PC-3 (cell line): ENCODE results near the gene ZNF354C. TPM values are rescaled to one million over a fixed set of nuclear protein-coding genes. Genes with fewer than 3 reads are reported as not detected.

Experiments
- ATAC-seq: fragments of 200-7000 bp; cut with Tn5 transposase; 2 replicates; pipeline ENCODE4 v1.9.1; 2020; ENCODE audit warnings: mild to moderate bottlenecking, moderate library complexity
- BruUV-seq: library from RNA; stranded (reverse); fragments of 400-500 nt; replicated peaks from 2 replicates; lab custom pipeline; 2021; lab: Mats Ljungman, UMichigan
- CTCF ChIA-PET: fragments of 300-600 bp; sonication (Branson Sonifier 250); formaldehyde crosslinking; loops from one replicate; lab custom pipeline; 2022; ENCODE audit warnings: antibody characterized with exemption; lab: Charles Lee
- POLR2A ChIA-PET: fragments of 300-600 bp; sonication (Branson Sonifier 250); formaldehyde crosslinking; loops from one replicate; lab custom pipeline; 2022; ENCODE audit warnings: antibody characterized with exemption; ENCODE audit not compliant: unreplicated experiment; lab: Charles Lee
- DNase-seq: peaks from one replicate; pipeline ENCODE4 v3.0.0-alpha.2; 2015
- H2AFZ ChIP-seq: fragments of 300-600 bp; sonication (generic); 2 replicates; pipeline ENCODE4 v1.6.0; 2016; ENCODE audit warnings: antibody characterized with exemption, low read length
- H3F3A ChIP-seq: fragments of 300-600 bp; sonication (generic); one replicate; pipeline ENCODE4 v1.6.0; 2017; ENCODE audit warnings: antibody characterized with exemption, low read length, control low read depth, mild to moderate bottlenecking; ENCODE audit not compliant: unreplicated experiment
- H3K27ac ChIP-seq: fragments of 300-600 bp; sonication (generic); 2 replicates; pipeline ENCODE4 v1.5.1; 2016; ENCODE audit warnings: mild to moderate bottlenecking, low read length
- H3K27me3 ChIP-seq: fragments of 300-600 bp; sonication (generic); 2 replicates; pipeline ENCODE4 v1.6.1; 2016; ENCODE audit warnings: low read length, mixed read lengths
- H3K36me3 ChIP-seq: fragments of 300-600 bp; sonication (generic); 2 replicates; pipeline ENCODE4 v1.6.1; 2016; ENCODE audit warnings: low read depth, mixed run types, low read length, mixed read lengths
- H3K4me1 ChIP-seq: fragments of 300-600 bp; sonication (generic); 2 replicates; pipeline ENCODE4 v1.5.1; 2016; ENCODE audit warnings: low read length; ENCODE audit not compliant: insufficient read depth
- H3K4me2 ChIP-seq: fragments of 300-600 bp; sonication (generic); 2 replicates; pipeline ENCODE4 v1.6.0; 2016; ENCODE audit warnings: low read length
- H3K4me3 ChIP-seq: fragments of 300-600 bp; sonication (generic); 2 replicates; pipeline ENCODE4 v1.5.1; 2016; ENCODE audit warnings: mild to moderate bottlenecking, low read length, mixed read lengths
- H3K79me2 ChIP-seq: fragments of 300-600 bp; sonication (generic); 2 replicates; pipeline ENCODE4 v1.6.1; 2017; ENCODE audit warnings: low read length, mixed read lengths
- H3K9ac ChIP-seq: fragments of 300-600 bp; sonication (generic); 2 replicates; pipeline ENCODE4 v1.6.0; 2016; ENCODE audit warnings: mild to moderate bottlenecking, low read length
- H3K9me2 ChIP-seq: fragments of 300-600 bp; sonication (generic); replicated peaks from 2 replicates; pipeline ENCODE4 v1.6.1; 2016; ENCODE audit warnings: mixed run types, low read length, mixed read lengths
- H3K9me3 ChIP-seq: fragments of 300-600 bp; sonication (generic); 2 replicates; pipeline ENCODE4 v1.6.1; 2016; ENCODE audit warnings: low read length, mixed read lengths
- H4K20me1 ChIP-seq: fragments of 300-600 bp; sonication (generic); 2 replicates; pipeline ENCODE4 v1.6.1; 2016; ENCODE audit warnings: low read length, mixed read lengths
- CTCF ChIP-seq: fragments of 300-600 bp; sonication (generic); conservative IDR thresholded peaks from 2 replicates; pipeline ENCODE4 v1.5.1; 2017; ENCODE audit warnings: antibody characterized with exemption, low read depth, mild to moderate bottlenecking, low read length
- EZH2 ChIP-seq: fragments of 300-600 bp; sonication (generic); IDR thresholded peaks from one replicate; pipeline ENCODE4 v1.6.1; 2017; ENCODE audit warnings: antibody characterized with exemption, mild to moderate bottlenecking, low read length; ENCODE audit not compliant: unreplicated experiment
- EZH2phosphoT487 ChIP-seq: fragments of 300-600 bp; sonication (generic); IDR thresholded peaks from 2 replicates; pipeline ENCODE4 v1.6.1; 2018; ENCODE audit warnings: mild to moderate bottlenecking, antibody characterized with exemption, low read length, borderline replicate concordance
- intact Hi-C: fragments of 100-400 bp; cut with micrococcal nuclease; formaldehyde crosslinking; loops from 2 replicates; pipeline ENCODE4 v1.9.0; 2023
- total RNA-seq: library from RNA; depleted of rRNA; stranded (reverse); fragments of >200 nt; gene quantifications from 2 replicates; pipeline ENCODE4 v1.2.3, GENCODE V29; 2014

The ZNF354C gene
- total RNA-seq, 1 experiment from 2014 or later, result not detected

DNA sequence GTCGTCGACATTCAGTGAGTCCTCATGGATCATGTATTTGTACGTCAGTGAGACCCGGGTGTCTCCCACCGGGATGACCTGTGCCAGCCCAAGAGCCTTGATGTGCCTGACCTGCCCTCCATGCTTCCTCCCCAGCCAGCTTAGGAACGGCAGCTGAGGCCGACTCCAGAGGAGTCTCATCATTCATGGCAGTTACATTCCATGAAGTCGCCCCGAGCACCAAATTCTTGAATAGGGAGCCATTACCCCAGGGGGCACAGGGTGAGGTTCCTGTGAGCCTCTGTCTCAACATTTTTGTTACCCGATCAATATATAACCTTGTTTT, 67.8 kb downstream of the ZNF354C start:
- ChIA-PET CTCF (no interaction called here), POLR2A (no interaction called here)
- no peak overlapping the region for H3K4me3 ChIP-seq
- H3K79me2 ChIP-seq, result no peaks in the 10 kb centered on the region
- no TSS peak for BruUV-seq
- H3K9me2 ChIP-seq, result no peaks in the 10 kb centered on the region
- H3K9ac ChIP-seq, result no peak overlapping the region
- no peak for ATAC-seq
- no peak overlapping the region for H3K27ac ChIP-seq
- no peaks in the 10 kb centered on the region for H3K36me3 ChIP-seq
- no peaks in the 10 kb centered on the region for H3F3A ChIP-seq
- no peak for DNase-seq
- no peaks in the 10 kb centered on the region for H3K27me3 ChIP-seq
- H4K20me1 ChIP-seq, result no peaks in the 10 kb centered on the region
- TF ChIP-seq EZH2phosphoT487, result no peak
- TF ChIP-seq CTCF, result no peak
- TF ChIP-seq EZH2, result no peak
- H2AFZ ChIP-seq, result no peak overlapping the region
- H3K9me3 ChIP-seq, result no peaks in the 10 kb centered on the region
- no peak overlapping the region for H3K4me2 ChIP-seq
- intact Hi-C loops, result no loop called here
- no peaks in the 10 kb centered on the region for H3K4me1 ChIP-seq

DNA sequence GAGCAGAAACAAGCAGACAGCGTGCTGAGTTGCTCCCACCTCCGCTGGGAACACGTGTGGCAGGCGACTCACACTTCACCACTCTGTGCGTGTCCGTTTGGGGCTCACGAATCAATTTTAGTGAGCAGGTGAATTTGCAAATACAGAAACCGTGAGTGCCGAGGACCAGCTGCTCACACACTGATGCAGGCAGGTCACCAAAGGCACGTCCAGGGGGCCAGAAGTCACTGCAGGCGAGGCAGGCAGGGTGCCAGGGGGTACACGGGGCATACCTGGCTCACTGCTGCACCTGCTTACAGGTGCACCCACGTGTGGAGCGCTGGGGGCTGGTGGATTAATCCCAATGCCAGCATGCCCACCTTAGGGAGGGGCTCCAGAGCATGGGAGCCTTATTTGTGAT, 68.8 kb downstream of the ZNF354C start:
- ChIA-PET POLR2A (no interaction called here), CTCF (no interaction called here)
- Histone ChIP-seq H3K9me2 (no peaks in the 10 kb centered on the region), H3K4me3 (no peak overlapping the region), H3K79me2 (no peaks in the 10 kb centered on the region), H4K20me1 (no peaks in the 10 kb centered on the region), H3K27me3 (no peaks in the 10 kb centered on the region), H3F3A (no peaks in the 10 kb centered on the region), H3K36me3 (no peaks in the 10 kb centered on the region), H3K4me2 (no peak overlapping the region), H3K4me1 (no peaks in the 10 kb centered on the region), H3K27ac (no peak overlapping the region), H3K9me3 (no peaks in the 10 kb centered on the region), H3K9ac (no peak overlapping the region), H2AFZ (no peak overlapping the region)
- no peak for DNase-seq
- intact Hi-C loops, result no loop called here
- no peak for ATAC-seq
- BruUV-seq, result no TSS peak
- no peak for TF ChIP-seq EZH2
- no peak for TF ChIP-seq EZH2phosphoT487
- no peak for TF ChIP-seq CTCF

DNA sequence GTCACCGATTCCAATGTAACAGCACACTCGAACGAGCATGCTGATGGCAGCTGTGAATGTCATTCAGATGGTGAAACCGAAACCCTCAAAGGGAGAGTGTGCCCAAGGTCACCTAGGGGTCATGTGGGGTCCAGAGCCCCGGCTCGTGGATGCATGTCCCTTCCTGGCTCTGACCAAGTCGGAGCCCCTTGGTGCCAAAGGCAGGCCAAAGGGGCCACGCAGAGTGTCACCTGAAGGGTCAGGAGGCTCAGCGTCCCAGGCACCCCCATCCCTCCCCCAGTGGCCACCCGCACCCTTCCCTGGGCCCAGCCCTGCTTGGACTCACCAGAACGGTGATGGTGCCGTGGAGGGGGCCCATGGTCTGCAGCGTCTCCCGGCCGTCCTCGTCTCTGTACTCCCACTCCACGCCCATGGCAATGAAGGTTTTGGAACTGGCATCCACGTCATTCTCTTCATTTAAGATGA, 69.5 kb downstream of the ZNF354C start:
- Histone ChIP-seq H3K4me3 (no peak overlapping the region), H3K36me3 (no peaks in the 10 kb centered on the region), H3K79me2 (no peaks in the 10 kb centered on the region), H3F3A (no peaks in the 10 kb centered on the region), H3K9ac (no peak overlapping the region), H3K4me2 (no peak overlapping the region), H2AFZ (no peak overlapping the region), H3K27me3 (no peaks in the 10 kb centered on the region), H3K9me2 (no peaks in the 10 kb centered on the region), H3K9me3 (no peaks in the 10 kb centered on the region), H4K20me1 (no peaks in the 10 kb centered on the region), H3K4me1 (no peaks in the 10 kb centered on the region), H3K27ac (no peak overlapping the region)
- ATAC-seq (no peak), DNase-seq (no peak)
- no TSS peak for BruUV-seq
- ChIA-PET CTCF (no interaction called here), POLR2A (no interaction called here)
- intact Hi-C loops, result no loop called here
- TF ChIP-seq EZH2phosphoT487, result no peak
- TF ChIP-seq EZH2, result no peak
- TF ChIP-seq CTCF, result no peak
